ENCODE results near the gene VPS72. TPM values are rescaled to one million over a fixed set of nuclear protein-coding genes. Genes with fewer than 3 reads are reported as not detected.
A peak's percentile ranks its signal among the peaks of the same experiment; 100 is the strongest.

VPS72 gene
- total RNA-seq, 1 donor from 2014 or later = 106 TPM

GRCh38 chr1:151146072-151146411, 44.0 kb downstream of the VPS72 start:
- FAIRE-seq = no peak
- DNase-seq (ENCODE audit: low spot score in 2 of 2) = no peak

- no peak for DNase-seq (ENCODE audit: low spot score in 2 of 2)
- FAIRE-seq = no peak
These were observed 44.5 kb downstream of the VPS72 start for GRCh38 chr1:151145304-151146071.

DNA sequence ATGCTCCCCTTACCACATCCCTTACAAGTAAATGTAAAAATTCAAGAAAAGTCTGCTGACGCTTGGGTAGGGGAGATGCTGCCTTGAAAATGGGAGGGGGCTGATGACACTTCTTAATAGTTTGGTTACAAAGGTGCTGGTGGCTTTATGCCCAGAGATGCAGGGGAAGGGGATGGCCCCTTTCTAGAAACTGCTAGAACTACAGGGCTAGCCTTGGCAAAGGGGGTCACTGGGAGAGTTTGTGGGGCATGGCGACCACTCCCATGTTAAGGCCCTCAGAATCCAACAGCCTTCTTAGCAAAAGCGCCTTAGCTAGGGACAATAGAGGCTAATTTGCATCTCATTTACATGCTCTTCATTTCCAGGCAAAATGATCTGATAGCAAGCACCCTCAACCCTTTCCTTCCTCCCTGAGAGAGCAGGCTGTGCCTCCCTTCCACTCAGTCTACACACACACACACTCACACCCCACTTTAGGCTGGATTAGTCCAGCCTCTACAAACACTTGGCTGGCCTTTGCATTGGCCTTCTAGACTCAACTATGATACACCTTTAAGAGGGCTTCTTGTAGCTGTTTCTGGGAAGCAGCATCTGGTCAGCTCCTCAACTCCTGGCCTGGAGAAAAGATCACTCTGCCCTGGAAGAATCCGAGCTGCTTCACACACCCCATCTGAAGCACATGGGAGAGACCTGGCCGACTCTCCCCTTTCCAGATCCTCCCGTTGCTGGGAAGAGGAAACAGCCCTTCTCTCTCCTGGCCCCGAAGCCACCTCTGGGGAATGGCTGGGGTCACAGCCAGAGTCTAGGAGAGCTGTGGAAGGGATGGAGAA, 45.3 kb downstream of the VPS72 start:
- DNase-seq (ENCODE audit: low spot score in 2 of 2) = no peak
- no peak for FAIRE-seq

GRCh38 chr1:151143986-151144385, 46.0 kb downstream of the VPS72 start:
- no peak for DNase-seq (ENCODE audit: low spot score in 2 of 2)
- no peak for FAIRE-seq

DNA sequence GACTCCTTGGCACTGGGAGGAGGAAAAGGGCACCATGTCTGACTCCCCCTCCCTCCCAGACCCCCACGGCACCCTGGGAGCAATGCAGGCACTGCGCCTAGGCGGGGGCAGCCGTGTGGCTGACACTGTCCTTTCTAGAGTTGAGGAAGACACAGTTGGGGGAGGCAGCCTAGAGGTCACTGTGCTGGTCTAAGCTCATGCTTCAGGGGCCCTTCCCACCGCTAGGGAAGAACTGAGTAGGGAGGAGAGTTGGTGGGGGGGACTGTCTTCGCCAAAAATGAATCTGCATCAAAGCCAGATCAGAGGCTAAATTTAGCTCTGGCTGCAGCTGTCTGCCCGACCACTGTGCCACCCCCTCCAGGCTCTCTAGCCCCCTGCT, 47.0 kb downstream of the VPS72 start:
- DNase-seq (ENCODE audit: low spot score in 2 of 2) = no peak
- no peak for FAIRE-seq

DNA sequence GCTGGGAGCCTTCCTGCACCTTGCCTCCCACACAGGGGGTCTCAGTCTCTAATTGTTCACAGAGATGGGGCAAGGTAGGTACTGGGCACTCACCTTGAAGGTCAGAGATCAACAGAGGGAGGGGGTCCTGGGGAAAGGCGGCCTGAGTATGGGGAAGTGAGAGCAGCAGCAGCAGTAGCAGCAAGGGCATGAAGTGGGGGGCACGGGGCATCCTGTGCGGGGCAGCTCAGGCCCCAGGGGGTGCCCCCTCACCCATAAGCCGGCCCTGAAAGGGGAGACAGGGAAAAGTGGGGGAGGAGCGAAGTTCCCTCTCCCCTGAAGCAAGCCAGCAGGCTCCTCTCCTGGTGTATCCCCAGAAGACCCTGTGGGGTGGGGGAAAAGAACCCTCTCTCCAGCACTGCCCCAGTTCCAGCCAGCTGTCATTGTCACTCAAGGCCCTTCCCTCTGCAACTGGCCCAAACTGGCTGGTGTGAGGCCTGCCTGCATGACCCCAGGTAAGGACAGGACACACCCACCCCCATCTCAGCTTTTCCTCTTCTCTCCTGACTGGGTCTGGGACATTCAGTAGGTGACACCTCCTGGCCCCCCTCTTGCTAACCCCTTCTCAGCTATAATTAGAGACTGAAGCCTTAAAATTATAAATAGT, 47.5 kb downstream of the VPS72 start:
- DNase-seq (ENCODE audit: low spot score in 2 of 2) (no peak), FAIRE-seq (no peak)

- DNase-seq (ENCODE audit: low spot score in 2 of 2) (no peak), FAIRE-seq (no peak)
These were observed 52.2 kb downstream of the VPS72 start for GRCh38 chr1:151137789-151138188.

DNA sequence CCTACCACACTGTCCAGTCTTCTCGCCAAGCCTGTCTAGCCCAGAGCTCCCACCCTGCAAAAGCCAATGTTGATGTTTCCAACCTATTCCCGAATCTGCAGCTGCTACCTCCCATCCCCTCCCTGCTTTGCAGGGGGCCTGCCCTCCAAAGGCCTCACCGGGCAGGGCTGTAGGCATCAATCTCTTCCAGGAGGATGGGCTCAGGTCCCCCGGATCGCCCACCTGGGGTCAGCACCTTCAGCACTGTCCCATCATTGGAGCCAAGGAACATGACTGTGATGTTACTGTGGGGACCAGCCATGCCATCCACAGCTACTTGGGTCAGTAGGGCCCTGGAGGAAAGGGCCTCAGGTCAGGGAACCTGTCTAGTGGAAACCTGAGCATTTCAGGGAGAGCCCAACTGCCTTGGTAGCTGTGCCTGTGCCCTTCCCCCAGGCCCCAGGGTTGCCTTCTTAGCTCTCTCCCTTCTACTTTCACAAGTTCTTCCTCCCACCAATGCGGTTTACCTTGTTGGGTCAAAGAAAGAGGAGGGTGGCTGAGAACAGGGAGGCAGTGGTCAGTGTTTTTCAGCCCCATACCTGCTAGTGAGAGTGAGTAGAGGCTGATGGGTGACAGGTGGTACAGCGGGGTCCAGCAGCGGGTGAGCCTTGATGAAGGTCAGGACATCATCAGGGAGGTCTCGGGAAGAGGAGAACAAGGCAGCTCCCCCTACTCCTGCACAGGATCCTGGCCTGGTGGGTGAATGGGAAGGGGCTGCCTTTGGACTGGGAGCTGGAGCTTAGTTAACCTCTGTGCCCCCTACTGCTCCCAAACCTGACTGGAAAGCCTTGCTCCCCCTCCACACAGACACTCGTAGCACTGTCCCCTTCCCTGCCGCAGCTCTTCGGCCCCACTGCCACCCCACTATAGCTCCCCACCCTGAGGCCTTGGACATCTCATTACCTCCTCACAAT, 54.3 kb downstream of the VPS72 start:
- FAIRE-seq (no peak), DNase-seq (ENCODE audit: low spot score in 2 of 2) (peak in 1 of 2 donors; percentile 4)

DNA sequence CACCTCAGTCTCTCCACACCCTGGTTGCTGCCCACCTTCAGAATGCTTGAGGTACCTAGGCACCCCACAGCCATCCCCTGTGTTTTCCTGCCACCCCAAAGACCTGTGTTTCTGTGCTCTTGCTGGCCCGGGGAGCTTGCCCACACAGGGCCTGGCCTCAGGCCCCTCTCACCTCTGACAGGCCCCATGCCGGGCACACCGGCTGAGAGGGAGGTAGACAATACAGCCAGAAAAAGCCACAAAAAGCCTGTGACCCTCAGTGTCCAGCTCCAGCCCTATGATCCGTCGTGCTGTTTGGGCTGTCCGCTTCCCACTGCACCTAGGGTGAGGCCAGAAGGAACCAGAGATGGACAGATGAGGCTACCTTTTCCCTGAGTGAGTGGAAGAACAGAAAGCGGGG, 55.0 kb downstream of the VPS72 start:
- FAIRE-seq (no peak), DNase-seq (ENCODE audit: low spot score in 2 of 2) (no peak)

DNA sequence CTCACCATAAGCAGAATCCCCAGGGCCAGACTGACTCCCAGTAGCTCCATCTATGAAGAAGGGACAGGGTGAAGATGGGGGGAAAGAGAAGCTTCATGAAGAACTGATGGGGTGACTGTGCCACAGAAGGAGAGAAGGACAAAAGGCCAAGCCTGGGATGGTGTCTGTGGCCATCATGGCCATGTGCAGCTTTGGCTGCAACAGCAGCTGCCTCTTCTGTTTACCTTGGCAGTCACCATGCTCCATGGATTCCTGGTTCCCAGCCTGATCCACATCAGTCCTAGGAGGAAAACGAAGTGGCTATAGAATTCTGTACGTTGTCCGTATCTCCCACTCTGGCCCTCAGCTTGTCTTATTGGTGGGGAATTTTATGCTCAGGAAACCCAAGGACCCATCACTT, 55.6 kb downstream of the VPS72 start:
- FAIRE-seq = no peak
- peak in 1 of 2 donors; percentile 20 for DNase-seq (ENCODE audit: low spot score in 2 of 2)

DNA sequence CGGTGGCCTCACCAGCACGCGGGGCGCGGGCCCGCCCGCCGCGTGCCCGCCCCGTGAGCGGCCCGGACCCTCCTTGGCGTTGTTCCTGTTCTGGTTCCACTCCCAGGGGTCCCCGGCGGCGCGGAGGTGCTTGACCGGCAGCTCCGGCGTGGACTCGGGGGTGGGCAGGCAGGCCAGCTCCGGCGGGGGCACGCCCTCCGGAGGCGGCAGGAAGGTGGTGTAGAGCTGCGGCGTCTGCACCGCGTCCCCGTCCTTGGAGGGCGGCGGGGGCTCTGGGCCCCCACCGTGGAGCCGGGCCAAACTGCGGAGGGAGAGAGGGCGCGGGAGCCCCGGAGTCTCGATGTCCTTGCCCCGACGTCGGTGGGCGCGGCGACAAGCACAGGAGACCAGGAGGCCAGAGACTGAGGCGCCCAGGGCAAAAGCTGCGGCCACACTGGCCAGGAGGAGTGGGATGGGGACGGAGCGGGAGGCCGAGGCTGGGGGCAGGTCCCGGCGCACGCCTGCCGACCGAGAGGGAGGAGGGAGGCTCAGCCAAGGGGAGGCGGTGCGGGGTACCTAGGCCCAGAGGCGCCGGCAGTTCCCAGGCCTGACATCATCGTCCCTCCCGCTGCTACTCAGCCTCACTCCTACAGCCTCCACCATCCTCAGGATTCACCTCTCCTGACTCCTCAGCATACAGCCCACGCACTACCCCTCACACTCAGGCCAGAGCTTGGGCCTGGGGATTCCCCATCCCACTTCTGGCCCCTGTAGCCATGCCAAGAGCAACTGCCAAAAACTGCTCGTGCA, 56.8 kb downstream of the VPS72 start:
- DNase-seq (ENCODE audit: low spot score in 2 of 2) (peak in 1 of 2 donors; percentile 19), FAIRE-seq (no peak)

- FAIRE-seq (no peak), DNase-seq (ENCODE audit: low spot score in 2 of 2) (peak in 1 of 2 donors; percentile 28)
These were observed 57.5 kb downstream of the VPS72 start for GRCh38 chr1:151132335-151133017.

DNA sequence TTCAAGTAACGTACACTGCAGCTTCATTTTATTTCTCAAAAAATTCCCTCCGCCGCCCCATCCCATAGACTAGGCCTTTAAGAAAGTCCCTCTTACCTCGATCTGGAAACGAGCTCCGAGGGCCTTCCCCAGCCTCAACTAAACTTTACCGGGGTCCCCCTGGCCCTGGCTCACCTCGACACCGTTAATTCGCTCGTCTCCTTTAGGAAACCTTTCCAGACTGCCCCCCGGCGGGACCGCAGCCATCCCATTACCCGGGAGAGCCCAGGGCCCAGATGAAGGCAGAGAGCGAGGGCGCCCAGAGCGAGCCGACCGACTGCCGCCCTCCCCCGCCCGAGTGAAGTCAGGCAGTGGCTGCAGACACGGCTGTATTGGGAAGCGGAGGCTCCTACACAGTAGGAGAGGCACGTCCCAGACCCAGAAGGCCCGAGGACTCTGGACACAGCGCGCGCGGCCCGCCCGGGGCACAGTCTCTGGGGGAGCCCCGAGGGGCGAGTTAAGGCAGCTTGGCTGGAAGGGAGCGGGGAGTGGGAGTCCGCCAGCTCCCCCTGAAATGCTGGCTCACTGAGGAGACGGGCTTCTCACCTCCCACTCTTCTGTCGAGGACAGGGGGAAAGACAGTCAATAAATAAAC, 58.2 kb downstream of the VPS72 start:
- peak in 1 of 2 donors; percentile 37 for DNase-seq (ENCODE audit: low spot score in 2 of 2)

DNA sequence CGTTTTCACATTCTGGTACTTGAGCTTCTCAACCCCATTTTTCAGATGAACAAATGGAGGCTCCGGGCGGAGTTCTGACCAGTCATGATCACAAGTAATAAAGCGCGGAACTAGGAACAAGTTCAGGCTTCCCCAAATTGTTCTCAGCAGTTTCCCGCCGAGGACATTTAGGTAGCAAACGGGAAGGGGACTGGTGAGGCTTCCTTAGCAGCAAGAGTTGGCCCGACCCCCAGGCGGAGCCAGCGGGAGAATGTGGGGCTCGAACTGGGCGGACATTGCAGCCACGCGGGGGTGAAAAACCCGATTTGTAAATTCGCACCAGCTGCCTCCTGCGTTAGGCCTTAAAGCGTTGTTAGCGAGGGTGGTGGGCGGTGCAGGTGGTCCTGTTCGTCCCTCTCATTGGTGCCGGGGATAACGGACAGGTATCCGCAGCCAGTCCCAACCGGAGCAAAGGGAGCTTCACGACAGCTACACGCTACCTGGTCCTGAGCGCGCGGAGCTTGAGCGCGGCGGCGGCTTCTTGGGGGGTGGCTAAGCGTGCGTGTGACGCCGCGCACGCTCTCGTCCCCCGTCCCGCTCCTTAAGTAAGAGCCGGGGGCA, 58.9 kb downstream of the VPS72 start:
- peak; percentile 61 to 82 for DNase-seq (ENCODE audit: low spot score in 2 of 2)
- FAIRE-seq = no peak

More for the DNA sequence above, 58.2 kb downstream of the VPS72 start:
- no peak for FAIRE-seq

DNA sequence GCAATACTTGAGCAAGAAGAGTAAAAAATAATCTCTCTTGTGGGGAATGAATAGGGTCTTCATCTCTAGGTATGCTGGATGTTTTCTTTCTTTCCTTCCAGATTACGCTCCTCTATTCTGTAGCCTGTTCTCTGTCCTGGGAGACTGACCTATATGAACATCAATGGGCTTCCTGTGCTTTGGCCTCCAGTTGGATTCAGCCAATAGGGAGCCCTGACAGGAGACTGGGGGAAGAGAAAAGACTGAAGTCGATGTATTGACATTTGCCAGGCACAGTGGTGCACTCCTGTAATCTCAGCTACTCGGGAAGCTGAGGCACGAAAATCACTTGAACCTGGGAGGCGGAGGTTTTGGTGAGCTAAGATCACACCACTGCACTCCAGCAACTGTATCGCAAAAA, 61.2 kb downstream of the VPS72 start:
- DNase-seq (ENCODE audit: low spot score in 2 of 2) (no peak), FAIRE-seq (no peak)

Measured in frontal cortex (tissue), 4 donors.